Activated T-cell treated with anti-CD3 and anti-CD28 coated beads for 24 hours (primary cell): ENCODE results near the gene KHDC4.

Experiments
- DNase-seq: peaks from one replicate; pipeline ENCODE4 v3.0.0-alpha.2; 2020; ENCODE audit warnings: low read depth

The KHDC4 gene

DNA sequence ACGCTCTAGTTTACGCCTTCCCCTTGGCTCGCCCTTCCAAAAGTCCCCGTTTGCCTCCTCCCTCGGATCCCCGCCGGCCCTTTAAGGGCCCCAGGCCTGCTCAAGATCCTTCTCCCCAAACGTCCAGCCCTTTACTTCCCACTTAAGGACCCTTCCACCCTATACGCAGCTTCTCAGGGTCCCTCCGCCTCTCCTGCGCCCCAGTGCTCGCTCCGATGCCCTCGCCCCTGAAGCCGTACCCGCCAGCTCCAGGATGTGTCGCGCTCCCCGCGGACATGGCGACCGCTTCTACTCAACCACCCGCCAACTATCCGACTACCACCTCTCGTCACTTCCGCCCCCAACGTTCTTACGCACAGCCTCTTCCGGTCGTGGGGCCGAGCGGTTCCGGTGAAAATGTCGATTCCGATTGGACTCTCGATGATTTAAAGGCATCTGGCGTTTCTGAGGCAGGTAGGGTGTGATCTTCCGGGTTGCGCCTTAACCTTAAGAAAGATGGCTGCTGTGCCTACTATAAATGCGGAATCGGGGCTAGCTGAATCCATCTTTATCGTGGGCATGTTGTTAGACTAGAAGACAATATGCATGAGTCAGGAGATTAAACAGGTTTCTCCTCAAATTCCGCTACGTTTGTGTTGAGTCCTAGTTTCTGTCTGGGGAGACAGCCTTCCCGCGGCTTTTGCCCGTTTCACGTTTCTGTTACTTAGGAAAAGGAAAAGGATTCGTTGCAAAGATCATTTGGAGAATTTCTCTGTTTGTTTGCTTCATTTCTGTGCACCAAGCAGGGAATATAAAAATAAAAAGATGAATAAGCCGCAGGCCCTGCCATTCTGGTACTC, at the start of gene KHDC4:
KHDC4 (minus strand) TSS at position 317 of the 839 bp plus-strand sequence; CDS start at position 277, 40 bp downstream.
- peak; percentile 93 for DNase-seq

DNA sequence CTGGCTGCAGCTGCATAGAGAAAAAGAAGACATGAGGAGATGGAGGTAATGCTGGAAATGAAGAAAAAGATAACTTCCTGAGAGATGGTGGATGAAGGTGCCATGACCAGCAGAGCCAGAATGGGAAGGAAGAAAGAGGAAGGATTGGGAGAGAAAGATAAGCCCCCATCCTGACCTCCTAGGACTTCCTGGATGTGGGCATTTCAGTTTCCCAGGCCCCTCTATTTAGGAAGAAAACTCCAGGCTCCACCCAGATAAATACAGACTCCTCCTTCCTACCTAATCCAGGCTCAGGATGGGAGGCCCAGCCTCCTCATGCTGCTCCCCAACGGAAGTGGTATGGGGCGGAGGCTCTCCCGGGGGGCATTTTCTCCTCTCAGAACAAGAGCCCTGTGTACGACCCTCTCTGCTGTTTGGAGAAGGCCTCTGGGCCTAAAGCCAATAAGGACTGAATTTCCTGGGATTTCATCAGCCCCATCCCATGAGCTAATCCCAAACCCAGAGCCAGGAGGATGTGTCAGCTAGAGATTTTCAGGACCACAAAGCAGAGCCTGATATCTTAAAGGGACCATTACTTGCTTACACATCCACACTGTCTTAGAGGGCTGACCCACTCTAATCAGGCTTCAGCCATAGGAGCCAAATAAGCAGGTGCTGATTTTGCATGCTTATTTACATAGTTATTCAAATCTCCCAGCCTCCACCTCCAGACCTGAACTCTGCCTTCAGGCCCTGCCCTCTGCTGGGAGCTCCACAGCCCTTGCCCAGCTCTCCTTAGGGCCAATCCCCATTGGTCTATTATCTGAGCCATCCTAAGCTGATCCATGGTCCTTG, 49.2 kb upstream of the KHDC4 start:
- DNase-seq = no peak

DNA sequence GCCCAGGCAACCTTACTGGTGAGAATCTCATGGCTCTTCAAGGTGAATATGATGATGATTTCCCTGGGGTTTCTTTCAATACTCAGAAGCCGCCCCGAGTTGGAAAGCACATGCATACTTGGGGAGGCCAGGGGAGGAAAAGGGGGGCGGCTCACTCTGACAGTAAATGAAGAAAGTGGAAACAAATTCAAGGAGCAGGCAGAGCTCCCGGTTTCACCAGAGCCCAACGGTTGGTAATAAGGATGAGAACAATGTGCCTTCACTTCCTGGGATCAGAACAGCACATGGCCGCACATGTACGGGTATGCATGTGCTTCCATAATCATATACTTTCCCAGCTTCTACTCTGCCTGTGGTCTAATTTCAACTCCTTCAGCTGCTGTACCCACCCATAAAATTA, 47.9 kb upstream of the KHDC4 start:
- no peak for DNase-seq

DNA sequence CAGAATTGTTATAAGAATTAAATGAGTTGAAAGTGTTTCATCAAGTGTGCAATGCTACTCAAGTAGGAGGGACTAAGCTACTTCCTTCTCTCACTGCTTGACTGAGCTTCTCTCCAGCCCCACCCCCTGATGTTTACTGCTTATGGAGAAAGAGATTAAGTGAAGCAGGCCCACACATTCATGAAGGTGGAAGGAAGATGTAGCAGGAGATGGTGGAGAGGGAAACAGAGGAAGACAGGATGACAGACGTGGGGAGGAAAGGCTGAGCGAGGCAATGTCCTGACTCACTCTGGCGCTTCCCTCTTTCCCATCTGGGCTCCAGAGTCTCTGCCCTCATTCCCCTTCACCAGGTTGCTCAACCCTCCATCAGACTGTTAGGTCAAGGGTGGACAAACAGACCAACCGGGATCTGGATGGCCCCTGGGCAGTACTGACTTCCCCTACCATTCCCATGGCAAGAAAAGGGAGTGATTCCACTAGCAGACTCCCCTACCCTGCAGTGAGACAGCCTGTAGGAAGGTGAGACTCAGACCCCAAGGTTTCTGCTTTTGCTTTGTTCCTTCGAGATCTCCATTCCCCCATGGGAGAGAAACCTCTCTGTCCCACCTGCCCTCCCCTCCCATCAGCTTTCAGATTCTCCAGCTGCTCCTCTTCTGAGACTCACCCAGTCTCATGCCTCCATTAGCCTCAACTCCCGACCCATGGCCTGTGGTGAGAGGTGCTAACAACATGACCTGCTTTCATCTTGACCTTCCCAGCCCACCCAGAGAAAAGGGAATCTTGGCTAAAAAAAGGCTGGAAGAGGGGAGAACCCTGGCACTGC, 47.3 kb upstream of the KHDC4 start:
- no peak for DNase-seq

DNA sequence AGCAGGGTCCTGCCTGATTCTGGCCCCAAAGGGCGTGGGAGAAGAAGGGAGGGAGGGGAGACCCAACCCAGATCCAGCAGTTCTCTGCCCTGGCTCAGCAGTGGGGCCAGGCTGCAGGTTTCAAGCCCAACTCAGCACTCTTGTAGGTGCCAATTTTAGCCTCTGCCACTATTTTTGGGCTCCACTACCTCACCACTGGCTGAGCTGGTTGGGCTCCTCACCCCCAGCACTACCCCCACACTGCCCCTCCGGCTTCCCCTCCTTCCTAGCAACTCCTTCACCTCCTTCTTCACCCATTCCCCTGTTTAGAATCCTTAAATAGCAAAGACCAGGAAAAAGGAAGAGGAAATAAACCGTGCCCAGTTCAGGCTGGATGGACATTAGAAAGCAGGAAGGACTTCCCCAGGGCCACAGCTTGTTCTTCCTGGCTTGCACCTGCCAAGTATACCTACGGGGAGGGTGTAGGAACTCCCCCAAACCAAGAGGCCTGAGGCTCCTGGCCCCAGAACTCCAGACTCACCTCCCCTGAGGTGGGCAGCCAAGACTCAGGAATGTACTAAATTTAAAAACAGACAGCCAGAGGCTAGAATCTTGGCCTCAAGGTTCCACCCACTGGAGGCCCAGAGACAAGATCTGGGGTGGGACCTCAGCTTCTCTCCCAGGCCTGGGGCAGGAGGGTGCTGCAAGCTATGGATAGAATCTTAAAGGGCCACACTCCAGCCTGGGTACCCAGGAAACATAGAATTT, 45.6 kb upstream of the KHDC4 start:
- no peak for DNase-seq

DNA sequence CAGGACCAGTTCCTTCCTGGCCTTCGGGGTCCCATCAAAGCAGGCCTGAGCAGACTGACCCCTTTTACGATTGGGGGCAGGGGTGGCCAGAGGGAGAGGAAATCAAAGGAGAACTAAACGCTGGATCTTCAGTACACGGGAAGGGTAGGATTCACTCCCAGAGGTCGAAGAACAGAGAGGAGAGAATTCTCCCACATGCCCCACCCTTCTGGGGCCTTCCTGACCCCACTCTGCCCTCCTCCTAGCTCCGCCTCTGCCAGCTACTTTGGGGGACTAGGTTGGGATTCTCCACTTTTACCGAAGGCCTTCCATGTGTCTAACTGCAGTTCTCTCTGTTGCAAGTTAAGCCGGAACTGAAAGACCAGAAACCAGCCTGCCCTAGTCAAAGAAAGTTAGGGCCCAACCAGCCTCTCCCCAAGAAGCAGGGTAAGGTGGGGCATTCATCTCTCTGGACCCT, 44.8 kb upstream of the KHDC4 start:
- DNase-seq = no peak

DNA sequence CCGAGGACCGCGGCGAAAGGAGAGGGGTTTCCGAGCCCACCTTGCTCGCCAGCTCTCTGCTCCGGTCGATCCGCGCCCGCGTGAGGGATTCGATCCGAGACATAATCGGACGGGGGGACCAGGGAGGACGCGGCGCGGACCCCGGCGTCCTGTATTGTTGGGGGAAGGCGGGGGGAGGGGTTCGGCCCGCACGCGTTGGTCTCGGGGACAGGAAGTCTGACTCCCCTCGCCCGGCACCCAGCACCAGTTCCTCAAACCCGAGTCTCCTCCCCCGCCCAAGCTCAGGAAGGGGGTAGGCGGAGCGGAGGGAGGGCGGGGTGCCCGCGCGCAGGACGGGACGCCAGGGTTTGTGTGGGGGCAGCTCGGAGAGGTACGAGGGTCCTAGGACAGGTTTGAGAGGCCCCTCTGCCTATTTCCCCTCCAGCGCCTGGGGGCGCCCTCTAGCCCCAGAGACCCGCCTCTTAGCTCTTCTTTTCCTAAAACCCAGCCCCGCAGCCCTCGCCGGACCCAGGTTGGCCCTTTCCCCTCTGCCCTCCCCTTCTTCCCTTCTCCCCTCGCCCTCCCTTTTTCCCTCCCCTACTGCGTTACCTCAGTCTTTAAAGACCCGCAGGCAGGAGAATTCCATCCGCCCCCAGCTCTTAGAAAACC, 44.2 kb upstream of the KHDC4 start, which contains the start of gene ARHGEF2:
ARHGEF2 (minus strand) TSS at position 223 of the 648 bp plus-strand sequence; CDS start at position 103, 120 bp downstream.
- DNase-seq = peak; percentile 76

DNA sequence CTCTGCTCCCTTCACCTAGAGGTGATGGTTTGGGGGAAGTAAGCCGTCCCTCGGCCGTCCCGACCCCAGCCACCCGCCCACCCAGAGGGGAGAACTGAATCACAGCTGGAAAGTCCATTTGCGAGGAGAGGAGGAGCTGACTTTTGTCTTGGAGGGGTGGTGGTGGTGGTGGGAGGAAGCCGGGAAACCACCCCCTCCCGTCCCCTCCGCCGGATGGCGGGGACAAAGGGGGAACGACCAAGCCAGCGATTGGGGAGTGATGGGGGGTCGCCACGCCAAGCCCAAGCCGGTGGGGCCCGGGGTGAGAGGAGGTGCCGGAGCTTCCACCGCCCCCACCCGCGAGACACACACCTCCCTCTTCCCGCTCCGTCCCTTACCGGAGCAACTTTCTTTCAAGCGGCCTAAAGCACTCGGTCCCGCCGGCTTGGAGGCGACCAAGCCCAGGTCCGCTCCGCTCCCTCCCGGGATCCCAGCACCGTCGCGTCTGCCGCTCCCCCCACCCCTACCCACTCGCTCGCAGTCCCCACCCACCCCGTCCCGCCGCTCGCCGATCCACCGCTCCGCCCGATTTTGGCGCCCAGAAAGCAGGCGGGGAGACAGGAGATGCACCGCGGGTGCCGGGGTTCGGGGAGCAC, 43.6 kb upstream of the KHDC4 start:
- peak; percentile 59 for DNase-seq

DNA sequence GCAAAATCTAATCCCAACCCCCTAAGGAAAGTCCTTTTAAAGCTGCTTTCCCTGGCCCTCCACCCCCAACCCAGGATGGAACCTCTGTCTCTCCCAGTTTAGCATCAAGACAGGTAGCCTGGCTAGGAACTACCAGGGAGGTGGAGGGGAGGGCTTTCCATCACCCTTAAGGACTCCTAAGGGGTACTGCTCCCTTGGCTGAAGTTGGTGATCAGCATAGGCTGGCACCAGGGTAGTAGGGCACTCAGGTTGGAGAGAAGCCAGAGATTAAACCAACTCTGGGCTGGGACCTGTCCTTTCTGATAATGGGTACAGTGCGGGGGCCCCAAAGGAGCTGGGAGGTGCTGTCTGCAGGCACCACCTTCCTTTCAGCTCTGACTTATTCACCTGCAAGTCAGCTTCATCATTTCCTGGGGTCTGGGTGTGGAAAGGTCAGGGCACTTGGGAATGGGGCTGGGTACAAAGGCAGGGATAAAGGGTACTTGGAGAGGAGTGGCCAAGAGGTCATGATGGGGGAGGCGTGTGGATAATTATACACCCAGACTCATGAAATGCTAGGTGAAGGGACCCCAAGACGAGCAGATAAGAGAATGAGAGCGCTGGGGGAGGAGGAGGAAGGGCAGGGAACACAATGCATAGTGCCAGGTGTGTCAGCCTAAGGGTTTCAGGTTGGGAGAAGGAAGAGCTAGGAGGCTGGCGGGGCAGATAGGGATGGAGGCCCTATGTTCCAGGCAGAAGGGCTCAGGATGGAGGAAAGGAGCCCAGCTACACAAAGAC, 42.9 kb upstream of the KHDC4 start:
- DNase-seq = no peak

DNA sequence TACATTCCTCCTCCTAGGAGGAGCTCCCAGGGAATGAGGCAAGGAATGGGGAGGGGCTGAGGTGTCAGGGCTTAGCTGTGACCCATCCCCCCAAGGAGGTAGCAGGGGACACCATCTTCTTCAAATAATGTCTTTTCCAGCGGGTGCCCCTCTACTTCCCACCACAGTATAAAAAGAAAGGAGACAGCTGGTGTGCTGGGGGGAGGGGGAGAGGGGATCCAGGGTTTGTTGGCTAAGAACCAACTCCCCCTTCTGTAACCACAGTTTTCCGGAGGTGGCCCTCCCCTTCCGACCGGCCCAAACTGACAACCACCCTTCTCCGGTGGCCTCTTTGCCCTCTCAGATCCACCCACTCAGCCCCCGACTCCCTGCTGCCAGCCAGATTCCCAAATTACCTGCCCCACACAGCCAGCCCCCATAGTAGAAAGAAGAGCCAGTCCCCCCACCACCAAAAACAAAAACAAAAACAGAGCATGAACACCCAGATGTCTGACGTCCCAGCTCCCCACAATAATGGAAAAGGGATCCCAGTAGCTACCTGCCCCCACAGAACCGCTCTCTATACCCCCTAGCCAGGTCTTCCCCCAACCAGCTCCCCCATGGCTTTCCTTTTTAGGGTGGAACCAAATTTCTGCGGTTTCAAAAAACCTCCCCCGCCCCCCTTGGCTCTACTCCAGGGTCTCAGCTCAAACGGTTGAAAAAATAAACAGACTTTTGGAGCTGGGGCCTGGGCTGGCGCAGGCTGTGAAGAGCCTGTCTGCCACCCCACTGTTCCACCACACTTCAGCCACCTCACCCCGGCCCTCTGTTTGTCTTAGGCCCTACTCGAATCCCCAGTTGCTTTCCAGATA, 42.1 kb upstream of the KHDC4 start:
- peak; percentile 49 for DNase-seq

DNA sequence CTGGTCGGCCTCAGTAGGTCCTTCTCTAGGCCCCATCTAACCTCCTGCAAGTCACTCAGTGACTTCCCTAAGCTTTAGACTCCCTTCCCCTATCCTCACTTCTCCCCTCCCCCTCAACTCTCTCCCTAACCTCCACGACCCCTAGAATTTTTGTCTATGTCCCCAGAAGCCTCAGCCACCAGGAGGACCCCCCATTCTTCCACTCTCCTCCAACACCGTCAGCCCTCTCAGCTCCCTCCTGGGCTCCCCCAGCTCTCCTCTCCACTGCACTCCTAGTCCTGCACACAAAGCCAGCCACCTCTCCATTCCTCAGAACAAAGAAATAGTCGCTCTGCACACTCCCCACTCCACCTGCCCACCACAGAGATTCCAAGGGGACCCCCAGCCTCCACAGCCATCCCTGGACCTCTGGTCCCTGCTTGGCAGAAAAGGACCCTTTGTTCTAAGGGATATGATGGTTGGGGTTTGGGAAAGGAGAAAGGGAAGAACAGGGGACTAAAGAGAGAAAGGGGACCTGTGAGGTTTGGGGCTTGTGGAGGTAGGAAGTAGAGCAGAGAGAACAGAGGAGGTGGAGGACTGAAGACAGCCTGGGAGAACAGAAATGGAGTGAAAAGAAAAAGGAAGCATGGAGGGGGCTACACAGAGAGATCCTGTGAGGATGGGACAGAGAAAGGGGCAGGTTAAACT, 41.3 kb upstream of the KHDC4 start:
- no peak for DNase-seq

DNA sequence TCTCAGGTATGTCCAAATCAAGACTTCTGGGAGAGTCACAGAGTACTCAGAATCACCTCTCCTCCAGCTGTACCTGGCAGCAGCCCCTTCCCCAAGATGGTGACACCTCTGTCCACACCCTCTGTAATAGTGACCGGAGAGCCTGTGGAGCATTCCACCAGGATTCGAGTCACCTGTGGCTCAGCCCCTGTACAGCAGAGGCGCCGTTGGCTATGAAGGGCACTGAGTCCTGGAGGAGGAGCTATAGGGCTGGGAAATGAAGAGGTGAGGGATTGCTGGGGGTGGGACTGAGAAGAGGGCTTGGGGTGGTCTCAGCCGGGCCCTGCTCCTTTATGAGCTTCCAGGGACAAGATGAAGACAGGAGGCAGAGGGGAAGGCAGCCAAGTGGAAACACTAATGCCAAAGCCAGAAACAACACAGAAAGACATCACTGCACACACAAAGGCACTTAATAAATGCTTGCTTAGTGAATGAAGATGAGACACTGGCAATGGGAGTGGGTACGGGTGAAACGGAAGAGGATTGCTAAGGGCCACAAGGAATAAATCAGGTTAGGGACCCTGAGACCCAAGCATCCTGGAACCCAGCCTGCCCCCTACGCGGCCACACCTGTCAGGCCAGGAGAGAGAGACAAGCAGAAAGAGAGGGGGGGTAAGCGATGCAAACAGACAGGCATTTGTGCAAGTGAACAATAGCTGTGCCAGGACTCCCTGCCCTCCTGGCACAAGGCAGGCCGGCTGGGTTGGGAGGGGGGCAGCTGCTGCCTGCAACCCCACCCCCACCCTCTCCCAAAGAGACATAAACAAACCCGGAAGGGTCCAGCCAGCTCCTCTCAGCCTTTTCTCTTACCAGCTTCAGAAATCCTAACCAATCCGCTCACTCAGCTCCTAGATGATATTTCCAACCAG, 40.2 kb upstream of the KHDC4 start:
- DNase-seq = no peak

DNA sequence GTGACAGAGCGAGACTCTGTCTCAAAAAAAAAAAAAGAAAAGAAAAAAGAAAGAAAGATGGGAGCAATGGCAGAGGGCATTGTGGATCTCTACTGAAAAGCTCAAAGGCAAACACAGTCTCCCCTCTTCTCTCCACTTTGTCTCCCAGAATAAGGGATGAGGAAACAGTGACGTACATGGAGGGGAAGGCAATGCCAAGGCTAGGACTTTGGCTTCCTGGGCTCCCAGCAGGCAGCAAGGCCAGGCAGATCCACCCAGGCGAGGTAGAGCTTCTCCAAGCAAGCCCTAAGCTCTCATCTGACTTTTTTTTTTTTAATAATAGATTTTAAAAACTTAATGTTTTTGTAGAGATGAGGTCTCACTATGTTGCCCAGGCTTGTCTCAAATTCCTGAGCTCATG, 39.5 kb upstream of the KHDC4 start:
- no peak for DNase-seq

DNA sequence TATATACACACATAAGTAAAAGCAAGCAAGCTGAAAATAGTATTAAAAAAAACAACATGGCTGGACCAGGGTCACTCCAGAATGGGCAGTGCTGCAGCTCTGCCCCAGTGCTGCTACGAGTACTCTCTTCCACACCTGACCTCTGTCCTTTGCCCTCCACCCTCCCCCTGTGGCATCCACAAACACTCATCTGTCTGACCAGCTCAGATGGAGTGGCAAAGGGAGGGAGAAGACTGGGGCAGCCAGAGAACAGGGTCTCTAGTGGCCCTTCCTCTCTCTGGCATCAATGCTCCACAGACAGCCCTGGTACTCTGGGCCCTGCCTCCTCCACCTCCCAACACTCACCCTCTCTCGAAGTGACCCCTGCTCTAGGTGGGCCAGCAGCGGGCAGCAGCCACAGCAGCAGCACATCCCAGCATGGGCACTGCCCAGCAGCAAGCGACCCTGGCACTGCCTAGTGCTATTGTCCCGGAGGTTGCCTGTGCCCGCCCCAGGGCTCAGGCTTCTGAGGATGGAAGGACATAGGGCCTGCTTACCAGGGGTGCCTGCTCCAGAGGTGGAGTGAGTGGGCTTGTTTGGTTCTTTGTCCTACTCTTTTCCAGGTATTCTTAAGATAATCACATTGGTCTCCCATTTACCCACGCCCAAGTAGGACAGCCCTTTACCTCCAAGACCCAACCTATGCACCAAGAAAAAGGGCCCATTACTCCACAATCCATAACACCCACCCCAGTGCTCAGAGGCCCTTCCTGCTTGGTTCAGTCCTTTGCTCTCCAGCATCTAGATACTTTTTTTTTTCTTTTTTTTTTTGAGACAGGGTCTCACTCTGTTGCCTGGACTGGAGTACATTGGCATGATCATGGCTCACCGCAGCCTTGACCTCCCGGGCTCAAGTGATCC, 37.9 kb upstream of the KHDC4 start:
- DNase-seq = no peak

DNA sequence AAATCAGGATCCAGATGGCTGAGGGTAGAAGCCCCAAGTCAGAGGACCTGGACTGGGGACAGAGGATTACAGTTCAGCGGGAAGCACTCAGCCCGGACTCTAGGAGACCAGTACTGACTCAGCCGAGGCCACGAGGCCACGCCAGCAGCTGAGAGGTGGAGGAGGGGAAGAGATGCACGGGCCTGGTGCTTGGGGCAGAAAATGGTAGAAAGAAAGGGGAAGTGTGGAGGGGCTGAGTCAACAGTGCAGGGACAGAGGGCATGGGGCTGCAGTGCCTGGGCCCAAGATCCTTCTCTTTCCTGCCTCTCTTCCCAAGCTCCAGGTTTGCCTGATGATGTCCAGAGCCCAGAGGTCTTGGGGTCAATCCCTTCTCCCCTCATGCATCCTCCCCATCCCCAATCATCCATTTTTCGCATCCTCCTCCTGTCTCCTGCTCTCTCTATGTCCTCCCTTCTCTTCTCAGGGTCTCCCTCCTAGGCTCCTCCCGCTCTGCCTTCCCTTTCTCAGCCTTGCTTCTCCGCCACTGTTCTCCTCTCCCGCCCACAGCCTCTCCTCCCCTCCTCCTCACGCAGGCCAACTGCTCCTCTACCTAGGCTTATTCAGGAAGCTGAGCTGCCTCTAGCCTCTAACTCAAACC, 36.4 kb upstream of the KHDC4 start:
- no peak for DNase-seq
